ENCODE data around the gene OR4K2.
"Not testable (repeated sequence)": the region's sequence is repeated elsewhere in the genome, so short reads cannot be mapped to it uniquely, and the experiment has no call there.

The OR4K2 gene

GRCh38 chr14:19874842-19875241 is at the start of gene OR4K2:
TSS of gene OR4K2 (plus strand) at chr14:19875142. CDS start at chr14:19876268, 1,126 bp downstream.
- no peak for DNase-seq

- peak in 1 of 51 donors; percentile 0 for DNase-seq
Observed at GRCh38 chr14:19827626-19828244, 47.2 kb upstream of the OR4K2 start.

GRCh38 chr14:19828314-19828713 is 46.6 kb upstream of the OR4K2 start:
- no peak for DNase-seq

GRCh38 chr14:19834203-19834848 is 40.6 kb upstream of the OR4K2 start:
- DNase-seq = not testable (repeated sequence)

GRCh38 chr14:19838433-19838832 is 36.5 kb upstream of the OR4K2 start:
- no peak for DNase-seq

- DNase-seq = no peak
Observed at GRCh38 chr14:19851365-19851764, 23.6 kb upstream of the OR4K2 start.

GRCh38 chr14:19866061-19866669 is 8.8 kb upstream of the OR4K2 start:
- not testable (repeated sequence) for DNase-seq

- no peak for DNase-seq
Observed at GRCh38 chr14:19873178-19873577, 1.8 kb upstream of the OR4K2 start.

- no peak for DNase-seq
Observed at GRCh38 chr14:19878029-19878642, 3.2 kb downstream of the OR4K2 start.

GRCh38 chr14:19895282-19895681 is 20.3 kb downstream of the OR4K2 start:
- DNase-seq = no peak

- no peak for DNase-seq
Observed at GRCh38 chr14:19900999-19901398, 26.1 kb downstream of the OR4K2 start.

- no peak for DNase-seq
Observed at GRCh38 chr14:19902409-19902808, 27.5 kb downstream of the OR4K2 start.

- no peak for DNase-seq
Observed at GRCh38 chr14:19906665-19907064, 31.7 kb downstream of the OR4K2 start.

- DNase-seq = no peak
Observed at GRCh38 chr14:19911114-19911513, 36.2 kb downstream of the OR4K2 start.

- no peak for DNase-seq
Observed at GRCh38 chr14:19917243-19917642, 42.3 kb downstream of the OR4K2 start.

- DNase-seq = no peak
Observed at GRCh38 chr14:19917955-19918518, 43.1 kb downstream of the OR4K2 start.

GRCh38 chr14:19918553-19919264 is 43.8 kb downstream of the OR4K2 start:
- DNase-seq = no peak

GRCh38 chr14:19920021-19920657 is 45.2 kb downstream of the OR4K2 start, which contains the start of gene OR4K5:
TSS of gene OR4K5 (plus strand) at chr14:19920607. CDS start at chr14:19920607, 0 bp downstream.
- DNase-seq = no peak

GRCh38 chr14:19930617-19931016 is 55.7 kb downstream of the OR4K2 start, which contains the start of gene OR4K1:
TSS of gene OR4K1 (plus strand) at chr14:19930917. CDS start at chr14:19935667, 4,750 bp downstream.
- DNase-seq = no peak
